HT1080 (cell line): ENCODE results near the gene TLR4. TPM values are rescaled to one million over a fixed set of nuclear protein-coding genes. Genes with fewer than 3 reads are reported as not detected.

ENCODE experiments used
- DNase-seq: peaks from one replicate; pipeline ENCODE4 v3.0.0-alpha.2; 2015; ENCODE audit warnings: low read depth
- polyA plus RNA-seq, 2 experiments: library from polyadenylated mRNA; depleted of rRNA; stranded (reverse); fragments of >200 nt; gene quantifications; 2 replicates each; pipeline ENCODE4 v1.2.3, GENCODE V29; 2015
- total RNA-seq: library from RNA; depleted of rRNA; stranded (reverse); fragments of >200 nt; shearing (Covaris generic); gene quantifications from 2 replicates; pipeline ENCODE4 v1.2.3, GENCODE V29; 2014; rRNA removed

Gene TLR4
- total RNA-seq: 15.5 and 16.4 TPM in 2 replicates
- polyA plus RNA-seq (2015; cell fraction: cytosol; rRNA removed): 11.7 and 12.9 TPM in 2 replicates
- polyA plus RNA-seq (2015; cell fraction: nucleus; rRNA removed): 13.9 and 15.7 TPM in 2 replicates

DNA sequence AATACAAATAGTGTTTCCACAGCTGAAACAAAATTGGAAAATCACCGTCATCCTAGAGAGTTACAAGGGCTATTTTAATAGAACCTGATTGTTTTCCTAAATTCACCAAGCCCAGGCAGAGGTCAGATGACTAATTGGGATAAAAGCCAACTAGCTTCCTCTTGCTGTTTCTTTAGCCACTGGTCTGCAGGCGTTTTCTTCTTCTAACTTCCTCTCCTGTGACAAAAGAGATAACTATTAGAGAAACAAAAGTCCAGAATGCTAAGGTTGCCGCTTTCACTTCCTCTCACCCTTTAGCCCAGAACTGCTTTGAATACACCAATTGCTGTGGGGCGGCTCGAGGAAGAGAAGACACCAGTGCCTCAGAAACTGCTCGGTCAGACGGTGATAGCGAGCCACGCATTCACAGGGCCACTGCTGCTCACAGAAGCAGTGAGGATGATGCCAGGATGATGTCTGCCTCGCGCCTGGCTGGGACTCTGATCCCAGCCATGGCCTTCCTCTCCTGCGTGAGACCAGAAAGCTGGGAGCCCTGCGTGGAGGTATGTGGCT is at the start of gene TLR4:
Gene TLR4, plus strand, starts transcription at position 380 of the 552 bp plus-strand sequence. Its CDS starts 70 bp downstream, at position 450.
- DNase-seq: peak; percentile 91

DNA sequence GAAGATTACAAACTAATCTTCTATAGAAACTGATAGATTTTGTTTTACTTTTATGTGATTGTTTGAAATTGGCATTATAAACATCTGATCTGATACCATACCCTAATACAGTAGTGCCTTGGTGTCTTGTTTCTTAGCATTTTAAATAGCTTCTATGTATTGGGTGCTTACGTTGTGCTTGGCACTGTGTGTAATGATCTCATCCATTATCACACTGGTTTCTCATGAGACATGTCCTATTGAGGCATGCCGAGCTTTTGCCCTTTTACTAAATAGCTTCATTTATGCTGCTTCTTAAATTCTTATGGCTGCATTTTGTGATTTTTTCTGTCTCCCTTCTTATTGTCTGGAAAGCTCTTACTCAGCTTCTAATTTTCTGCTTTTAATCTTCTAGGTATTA is 48.2 kb upstream of the TLR4 start:
- DNase-seq: no peak

DNA sequence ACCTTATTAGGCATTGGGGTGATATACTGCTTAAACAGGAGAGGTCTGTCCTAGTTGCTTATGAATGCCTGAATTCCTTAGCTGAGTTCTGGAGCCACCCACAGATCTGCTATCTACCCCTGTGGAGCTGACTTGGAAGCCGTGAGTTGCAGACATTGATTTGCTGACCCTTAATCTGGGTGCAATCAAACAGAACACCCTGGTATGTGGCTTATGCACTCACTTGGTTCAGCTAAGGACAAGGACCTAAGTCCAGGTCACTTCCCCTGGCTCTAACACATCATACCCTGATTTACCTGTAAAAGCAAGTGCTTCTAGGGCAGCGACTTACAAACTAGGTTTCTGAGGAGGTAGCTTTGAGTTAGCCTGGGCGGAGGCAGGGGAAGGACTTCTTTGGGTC is 41.6 kb upstream of the TLR4 start:
- DNase-seq: no peak

DNA sequence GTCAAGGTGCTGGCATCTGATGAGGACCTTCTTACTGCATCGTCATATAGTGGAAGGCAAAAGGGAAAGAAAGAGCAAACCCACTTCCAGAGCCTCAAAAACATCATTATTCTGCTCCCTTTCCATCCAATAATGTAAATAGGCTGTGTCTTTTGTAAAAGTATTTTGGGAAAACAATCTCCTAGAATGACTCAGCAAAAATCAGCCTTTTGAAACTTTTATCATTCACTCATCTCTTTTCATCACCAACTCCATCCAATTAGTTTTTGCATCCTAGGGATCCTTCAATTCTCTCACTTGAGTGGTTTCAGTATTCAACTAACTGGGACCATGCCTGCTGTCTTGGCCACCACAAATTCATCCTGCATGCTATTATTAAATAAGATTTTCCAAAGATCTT is 39.8 kb upstream of the TLR4 start:
- DNase-seq: no peak

DNA sequence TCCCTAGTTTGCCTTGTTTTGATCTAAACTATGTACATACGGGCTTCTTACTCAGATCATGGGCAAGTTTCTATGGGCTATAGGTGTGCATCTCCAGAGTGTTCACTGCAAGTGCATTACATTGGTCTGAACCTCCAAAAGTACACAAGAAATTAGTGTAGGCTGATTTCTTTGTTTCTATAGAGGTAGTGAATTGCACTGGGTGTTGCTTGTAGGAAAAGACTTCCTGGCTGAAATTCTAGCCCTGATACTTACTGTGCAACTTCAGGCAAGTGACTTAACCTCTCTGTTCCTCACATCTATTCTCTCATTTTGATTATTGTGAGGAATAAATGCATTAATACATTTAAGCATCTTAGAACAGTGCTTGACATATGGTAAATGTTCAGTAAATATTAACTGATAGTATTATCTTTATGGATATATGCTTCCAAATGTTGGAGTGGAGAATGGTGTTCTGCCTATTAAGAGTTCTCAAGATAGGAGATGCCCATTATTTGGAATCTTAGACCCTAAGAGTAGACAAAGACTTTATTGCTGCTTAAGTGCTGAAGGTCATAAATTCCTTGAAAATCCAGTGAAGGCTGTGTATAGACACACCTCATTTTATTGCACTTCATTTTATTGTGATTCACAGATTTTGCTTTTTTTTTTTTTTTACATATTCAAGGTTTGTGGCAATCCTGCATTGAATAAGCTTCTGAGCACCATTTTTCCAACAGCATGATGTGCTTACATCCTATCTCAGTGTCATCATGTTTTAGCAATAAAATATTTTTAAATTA is 38.4 kb upstream of the TLR4 start:
- no peak for DNase-seq

DNA sequence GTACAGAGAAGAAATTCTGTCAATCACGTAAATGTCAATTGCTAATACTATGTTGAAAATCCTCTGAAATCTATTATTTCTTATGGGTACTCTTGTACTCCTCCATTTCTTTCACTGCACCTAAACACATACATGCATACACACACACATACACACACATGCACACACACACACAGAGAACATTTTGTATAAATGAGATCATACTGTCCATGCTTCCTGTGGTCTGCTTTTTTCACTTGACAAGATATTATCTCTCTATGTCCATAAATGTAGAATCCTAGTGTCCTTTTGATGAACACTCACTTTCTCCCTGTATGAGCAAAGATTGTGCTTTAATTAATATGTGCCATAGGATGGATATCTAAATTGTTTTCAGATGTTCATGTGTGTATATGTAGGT is 32.7 kb upstream of the TLR4 start:
- DNase-seq: peak; percentile 47

DNA sequence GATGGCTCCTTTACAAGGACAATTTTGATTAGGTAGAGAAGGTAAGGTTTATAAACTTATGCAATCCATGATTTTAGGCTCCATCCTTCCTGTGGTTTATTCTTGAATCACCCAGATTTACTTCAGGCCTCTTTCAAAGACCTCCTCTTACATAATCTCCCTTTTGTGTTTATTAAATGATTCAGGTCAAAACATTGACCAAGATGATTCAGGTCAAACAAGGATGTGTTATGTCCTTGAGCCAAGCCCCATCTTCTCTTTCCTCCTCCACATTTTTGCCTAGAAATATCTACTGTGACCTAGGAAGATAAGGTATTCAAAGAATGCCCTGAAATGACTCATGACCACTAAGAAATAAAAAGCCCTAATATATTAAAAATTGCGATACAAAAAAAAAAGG is 31.8 kb upstream of the TLR4 start:
- DNase-seq: peak; percentile 94

DNA sequence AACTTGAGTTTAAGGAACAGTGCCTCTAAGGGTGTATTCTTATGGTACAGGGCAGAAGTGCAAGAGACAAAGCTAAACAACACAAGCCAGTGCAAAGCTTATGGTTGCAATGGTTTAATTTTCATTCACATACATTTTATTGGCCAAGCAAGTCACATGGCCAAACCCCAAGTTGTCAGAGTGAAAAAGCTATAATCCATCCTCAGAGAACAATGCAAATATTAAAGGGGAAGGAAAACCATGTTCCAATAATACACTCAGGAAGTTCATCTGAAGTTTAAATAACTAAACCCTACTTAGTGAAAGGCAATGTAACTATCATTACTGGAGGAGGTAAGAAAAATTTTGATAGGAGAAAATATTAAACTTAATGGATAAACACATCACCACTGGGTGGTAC is 26.6 kb upstream of the TLR4 start:
- no peak for DNase-seq

DNA sequence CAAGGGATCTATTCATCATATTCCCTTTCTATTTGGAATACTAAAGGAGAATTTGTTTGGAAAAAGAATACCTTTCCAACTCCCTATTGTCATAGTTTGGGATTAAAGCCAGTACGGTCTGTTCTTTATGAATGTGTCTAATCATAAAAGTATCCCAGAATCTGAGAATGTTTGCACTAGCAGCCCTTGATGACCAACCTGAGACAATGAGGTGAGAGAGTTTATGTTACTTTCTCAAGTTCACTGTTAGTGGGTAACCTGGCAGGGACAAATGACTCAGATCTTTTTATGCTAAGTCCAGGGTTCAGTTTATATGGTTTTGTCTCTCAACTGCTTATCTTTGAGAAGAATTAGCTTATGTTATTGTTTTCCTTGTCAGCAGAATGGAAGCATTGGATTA is 25.3 kb upstream of the TLR4 start:
- peak; percentile 63 for DNase-seq

DNA sequence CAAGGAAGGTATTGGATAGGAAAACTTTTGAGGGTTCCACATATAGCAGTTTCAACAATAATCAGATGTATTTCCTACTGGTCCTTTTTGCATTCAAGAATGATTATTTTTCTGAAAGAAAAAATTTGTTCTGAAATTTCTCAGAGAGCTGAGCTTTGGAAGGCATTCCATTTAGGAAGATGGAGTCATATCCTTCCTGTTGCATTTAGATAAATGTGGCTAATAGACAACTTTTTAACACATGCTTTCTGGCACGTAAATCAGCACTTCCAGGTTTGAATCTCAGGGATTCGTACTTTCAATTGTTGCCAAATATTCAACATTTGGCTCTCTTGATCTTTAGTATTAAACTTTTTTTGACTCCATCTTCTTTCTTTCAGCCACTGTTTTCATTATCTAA is 24.8 kb upstream of the TLR4 start:
- DNase-seq: no peak

DNA sequence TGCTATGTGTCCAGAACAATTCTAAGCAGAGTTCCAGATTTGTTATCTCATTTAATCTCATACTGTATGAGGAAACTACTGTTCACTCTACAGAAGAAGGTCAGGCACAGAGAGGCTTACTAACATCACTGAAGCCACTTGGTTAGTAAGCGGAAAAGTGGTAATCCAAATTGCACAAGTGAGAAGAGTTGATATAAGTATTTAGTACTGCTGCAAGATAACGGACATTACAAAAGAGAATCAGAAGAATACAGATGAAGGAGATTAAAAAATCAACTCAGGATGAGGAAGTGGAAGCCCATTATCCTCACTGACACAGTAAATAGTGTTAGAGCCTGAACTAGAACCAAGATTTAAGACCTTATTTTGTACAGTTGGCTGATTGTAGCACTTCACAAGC is 22.3 kb upstream of the TLR4 start:
- DNase-seq: no peak

DNA sequence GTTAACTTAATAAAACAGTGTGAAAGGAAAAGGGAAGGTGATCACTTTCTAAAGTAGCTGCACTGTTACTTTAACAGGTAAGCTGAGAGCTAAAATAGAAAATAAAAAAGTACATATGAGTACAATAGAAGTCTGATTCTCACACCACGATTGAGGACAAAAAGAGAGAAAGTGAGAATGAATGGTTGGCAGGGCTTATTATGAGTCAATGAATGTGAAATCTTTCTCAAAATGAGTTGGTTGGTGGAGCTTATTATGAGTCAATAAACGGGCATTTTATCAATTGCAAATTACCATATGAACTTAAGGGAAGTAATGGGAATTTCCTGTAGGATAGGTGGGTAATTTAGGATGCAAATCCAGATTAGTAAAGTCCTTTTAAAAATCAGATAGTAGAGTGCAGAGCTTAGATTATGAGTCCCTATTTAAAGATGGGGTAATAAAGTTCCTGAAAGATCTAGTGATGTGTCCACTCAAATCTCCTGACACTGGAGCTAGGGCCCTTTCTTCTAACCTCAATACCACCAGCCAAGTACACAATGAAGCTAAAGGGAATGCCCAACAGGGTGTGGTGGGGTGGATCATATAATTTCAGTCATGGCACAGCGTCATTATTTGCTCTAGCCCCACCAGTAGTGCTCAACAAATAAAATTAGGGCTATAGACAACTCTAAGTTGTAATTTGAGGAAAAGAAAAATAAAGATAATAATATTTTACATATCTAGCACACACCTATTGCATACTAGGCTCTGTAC is 21.1 kb upstream of the TLR4 start:
- DNase-seq: peak; percentile 65

DNA sequence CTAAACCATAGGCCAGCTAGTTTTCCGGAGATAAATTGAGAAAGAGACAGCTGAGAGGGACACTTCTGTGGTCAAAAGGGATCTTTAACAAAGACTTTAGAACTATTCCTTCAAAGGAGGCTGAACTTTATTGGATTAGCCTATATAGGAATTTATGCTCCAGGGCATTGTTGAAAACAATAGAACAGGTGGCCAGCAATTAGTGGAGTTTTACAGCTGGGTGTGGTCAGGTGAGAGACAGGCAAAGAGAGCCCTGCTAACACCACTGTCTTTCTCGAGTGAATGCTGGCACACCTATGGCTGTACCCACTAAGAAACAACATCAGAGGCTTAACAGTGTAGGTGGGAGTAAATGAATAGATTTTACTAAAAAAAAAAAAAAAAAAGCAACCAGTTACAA is 16.7 kb upstream of the TLR4 start:
- no peak for DNase-seq

DNA sequence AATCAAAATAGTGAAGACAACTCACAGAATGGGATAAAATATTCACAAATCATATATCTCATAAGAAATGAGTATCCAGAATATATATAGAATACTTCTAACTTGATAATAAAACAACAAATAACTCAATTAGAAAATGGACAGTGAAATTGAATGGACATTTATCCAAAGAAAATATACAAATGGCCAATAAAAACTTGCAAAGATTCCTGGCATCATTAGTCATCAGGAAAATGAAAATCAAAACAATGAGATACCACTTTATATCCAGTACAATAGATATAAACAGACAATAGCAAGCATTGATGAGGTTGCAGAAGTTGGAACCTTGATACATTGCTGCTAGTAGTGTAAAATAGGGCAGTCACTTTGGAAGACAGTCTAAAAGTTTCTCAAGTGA is 12.8 kb upstream of the TLR4 start:
- DNase-seq: no peak

DNA sequence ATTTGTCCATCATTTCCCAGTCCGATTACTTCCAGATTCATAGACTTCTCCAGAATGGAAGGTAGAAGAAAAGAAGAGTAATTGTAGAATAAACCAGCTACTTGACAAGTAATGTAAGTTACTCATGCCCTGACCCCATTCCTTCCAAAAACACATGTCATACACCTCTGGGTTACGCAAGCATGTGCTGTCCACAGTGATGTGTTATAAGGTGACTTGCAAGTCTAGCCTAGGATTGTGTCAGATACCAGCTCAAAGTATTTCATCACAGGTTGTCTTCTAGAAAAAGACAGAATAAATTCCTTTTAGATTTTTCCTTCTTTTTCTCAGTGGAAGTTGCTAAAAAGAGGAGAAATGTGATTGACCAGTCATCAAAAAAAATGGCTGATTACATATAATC is 8.0 kb upstream of the TLR4 start:
- no peak for DNase-seq

DNA sequence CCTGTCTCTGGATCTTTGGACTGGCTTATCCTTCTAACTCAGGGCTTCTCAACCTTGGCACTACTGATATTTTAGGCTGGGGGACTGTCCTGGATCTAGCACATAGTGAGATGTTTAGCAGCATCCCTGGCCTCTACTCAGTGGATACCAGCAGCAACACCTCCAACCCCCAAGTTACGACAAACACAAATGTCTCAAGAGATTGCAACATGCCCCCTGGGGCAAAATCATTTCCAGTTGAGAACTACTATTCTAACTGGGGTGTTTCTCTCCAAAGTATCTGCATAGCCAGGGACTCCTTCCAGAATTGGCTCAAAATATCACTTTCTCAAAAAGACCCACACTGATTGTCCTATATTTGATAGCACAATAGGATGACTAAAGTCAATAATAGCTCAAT is 7.2 kb upstream of the TLR4 start:
- DNase-seq: no peak

DNA sequence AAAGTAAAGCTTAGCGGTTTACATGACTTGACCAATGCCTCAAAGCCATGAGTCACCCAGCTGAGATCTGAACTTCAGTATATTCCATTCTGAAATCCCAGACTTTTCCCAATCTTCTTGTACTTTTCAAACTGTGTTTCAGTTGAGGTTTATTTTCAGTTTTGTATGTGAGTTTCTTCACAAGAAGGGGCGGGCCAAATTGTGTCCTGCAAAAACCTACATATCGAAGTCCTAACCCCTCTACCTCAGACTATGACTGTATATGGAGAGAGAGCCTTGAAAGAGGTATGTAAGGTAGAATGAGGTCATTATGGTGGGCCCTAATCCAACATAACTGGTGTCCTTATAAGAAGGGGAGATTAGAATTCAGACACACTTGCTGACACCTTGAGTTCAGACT is 666 bp upstream of the TLR4 start:
- peak; percentile 71 for DNase-seq

DNA sequence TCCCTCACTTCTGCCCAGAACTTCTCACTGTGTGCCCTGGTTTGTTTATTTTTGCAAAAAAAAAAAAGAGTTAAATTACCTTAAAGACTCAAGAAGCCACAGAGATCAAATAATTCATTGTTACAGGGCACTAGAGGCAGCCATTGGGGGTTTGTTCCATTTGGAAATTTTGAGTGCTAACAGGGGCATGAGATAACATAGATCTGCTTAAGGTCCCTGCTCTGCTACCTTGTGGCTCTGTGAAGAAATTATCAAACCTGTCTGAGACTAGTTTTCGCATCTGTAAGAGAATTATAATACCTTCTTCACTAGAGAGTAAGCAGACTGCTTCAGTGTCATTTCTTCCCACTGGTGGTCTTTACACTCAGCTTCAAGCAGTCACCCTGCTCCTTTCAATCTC is 394 bp downstream of the TLR4 start:
- DNase-seq: no peak

DNA sequence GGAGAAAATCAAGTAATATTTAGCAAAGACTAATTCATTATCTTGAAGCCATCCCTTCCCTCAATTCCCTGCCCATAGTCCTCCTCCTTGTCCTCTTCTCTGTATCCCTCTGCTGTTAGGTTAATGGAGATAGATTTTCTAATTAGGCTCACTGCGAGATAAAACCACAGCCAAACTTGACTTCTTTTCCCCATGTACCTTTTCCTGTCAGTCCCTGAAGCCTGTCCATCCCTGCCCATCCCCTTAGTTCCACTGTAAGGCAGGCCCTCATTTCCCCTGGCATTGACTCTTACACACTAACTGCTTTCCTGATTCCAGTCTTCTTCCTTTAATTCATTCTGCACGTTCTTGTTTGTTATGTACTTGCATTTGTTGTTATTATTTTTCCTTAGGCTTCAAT is 1.2 kb downstream of the TLR4 start:
- DNase-seq: no peak

DNA sequence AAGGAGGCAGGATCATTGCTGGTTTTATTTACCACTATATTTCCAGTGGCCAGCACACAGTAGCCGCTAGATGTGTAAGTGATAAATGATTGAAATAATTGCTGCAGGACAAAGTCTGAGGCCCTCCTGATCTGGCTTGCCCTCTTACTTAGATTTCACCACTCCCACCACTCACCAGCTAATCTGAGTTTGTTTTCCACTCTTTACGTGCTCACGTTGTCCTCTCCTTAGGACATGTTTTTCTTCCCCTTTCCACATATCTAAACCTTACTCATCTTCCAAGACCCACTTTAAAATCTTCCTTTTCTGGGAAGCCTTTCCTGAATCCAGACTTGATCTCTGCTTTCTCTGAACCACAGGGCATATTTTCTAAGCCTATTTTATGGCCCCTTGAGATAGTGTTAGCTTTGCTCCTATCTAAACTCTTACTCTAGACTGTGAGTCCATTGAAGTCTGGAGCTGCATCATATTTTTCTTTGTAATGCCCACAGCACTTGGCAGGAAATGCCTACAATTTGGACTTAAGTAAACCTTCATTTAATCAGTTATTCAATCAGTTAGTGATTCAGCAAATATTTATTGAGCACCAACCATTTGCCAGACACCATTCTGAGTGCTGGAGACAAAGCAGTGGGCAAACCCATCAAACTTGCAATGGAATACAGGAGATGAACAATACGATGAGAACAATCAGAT is 2.4 kb downstream of the TLR4 start:
- no peak for DNase-seq

DNA sequence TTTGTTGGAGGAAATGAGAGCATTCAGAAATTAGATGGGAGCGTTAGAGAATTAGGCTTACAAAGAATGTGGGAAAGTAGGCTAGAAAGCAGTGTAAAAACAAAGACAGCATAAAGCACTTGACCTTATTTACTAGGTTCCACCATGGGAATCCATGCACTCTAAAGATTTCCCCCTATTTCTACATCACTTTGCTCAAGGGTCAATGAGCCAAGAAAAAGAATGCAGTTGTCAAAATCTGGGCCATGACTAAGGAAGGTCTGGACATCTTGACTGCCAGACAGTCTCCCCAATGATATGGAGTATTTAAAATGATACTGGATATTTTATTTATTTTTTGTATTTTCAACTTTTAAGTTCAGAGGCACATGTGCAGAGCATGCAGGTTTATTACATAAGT is 3.4 kb downstream of the TLR4 start:
- no peak for DNase-seq

DNA sequence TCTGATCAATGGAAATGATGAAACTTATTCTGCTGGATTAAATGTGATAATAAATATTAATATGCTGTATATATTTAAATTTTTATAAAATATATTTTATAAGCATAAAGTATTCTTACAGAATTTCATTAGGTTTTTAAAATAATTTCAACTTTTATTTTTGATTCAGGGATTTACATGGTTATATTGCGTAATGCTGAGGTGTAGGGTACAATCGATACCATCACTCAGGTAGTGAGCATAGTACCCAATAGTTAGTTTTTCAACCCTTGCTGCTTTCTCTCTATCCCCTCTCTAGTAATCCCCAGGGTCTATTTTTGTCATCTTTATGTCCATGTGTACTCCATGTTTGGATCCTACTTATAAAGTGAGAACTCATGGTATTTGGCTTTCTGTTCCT is 5.7 kb downstream of the TLR4 start:
- no peak for DNase-seq
